ENCODE data around the gene SPINDOC. TPM values are rescaled to one million over a fixed set of nuclear protein-coding genes. Genes with fewer than 3 reads are reported as not detected.
A peak's percentile ranks its signal among the peaks of the same experiment; 100 is the strongest.

The SPINDOC gene
- total and polyA plus RNA-seq, 9 of the 15 experiments (the other 6 are each of a cell fraction or from before 2014, with no cell fraction given): 0.70 to 36.3 (median 19.6) TPM

- TF ChIP-seq ILK (tag; IDR thresholded peaks at IDR 0.05; ENCODE audit: borderline replicate concordance, low read depth) (no peak), ZFX (CRISPR knock-in tag; IDR thresholded peaks at IDR 0.05) (peak; percentile 55; the same call in 1 of the 2 replicates), NFRKB (IDR thresholded peaks at IDR 0.05; ENCODE audit: low read depth) (no peak), ZFP1 (CRISPR knock-in tag; IDR thresholded peaks at IDR 0.05) (no peak), MXI1 (IDR thresholded peaks at IDR 0.05; ENCODE audit: low read depth, low read length) (no peak), ZNF41 (CRISPR knock-in tag; conservative IDR thresholded peaks at IDR 0.05) (no peak), ZMIZ1 (IDR thresholded peaks at IDR 0.05; ENCODE audit: low read depth in 2 of 2, low read length in 2 of 2) (no peak), SUPT5H (IDR thresholded peaks at IDR 0.05) (no peak), KDM5B (IDR thresholded peaks at IDR 0.05; ENCODE audit: insufficient replicate concordance, low read depth, low read length) (peak; percentile 63), MBD2 (IDR thresholded peaks at IDR 0.05; ENCODE audit: borderline replicate concordance, low read depth) (no peak; the same call in 1 of the 2 replicates), NRF1 (conservative IDR thresholded peaks at IDR 0.05 in 1 of 2, IDR thresholded peaks at IDR 0.05 in 1 of 2) (peak; percentile 37 to 51; a peak in 3 of 4 replicates), CBFB (CRISPR knock-in tag; IDR thresholded peaks at IDR 0.05) (no peak), ZNF407 (IDR thresholded peaks at IDR 0.05; ENCODE audit: low read depth) (peak; percentile 71), RCOR1 (IDR thresholded peaks at IDR 0.05; ENCODE audit: borderline replicate concordance in 1 of 2, low read depth in 2 of 2, low read length in 2 of 2) (no peak), ZFPM2 (CRISPR knock-in tag; IDR thresholded peaks at IDR 0.05) (0 out of 2 replicates have a peak, but pooled peaks have one; percentile 9), POLR3A (IDR thresholded peaks at IDR 0.05; ENCODE audit: borderline replicate concordance, extremely low read depth, insufficient read depth, insufficient read length) (no peak)
These were observed 44.1 kb upstream of the SPINDOC start (continued) for GRCh38 chr11:63769042-63769713.

Data from K562 (cell line).